A549 treated with RU486 at 1 μM for 4 hours (cell line): ENCODE results near the gene NDUFA1. TPM values are rescaled to one million over a fixed set of nuclear protein-coding genes. Genes with fewer than 3 reads are reported as not detected.

Source experiments
- total RNA-seq: library from RNA; stranded (reverse); fragments of 200-300 nt; extraction: Qiagen RNA extraction; gene quantifications from 5 replicates; pipeline ENCODE4 v1.2.3, GENCODE V29; 2022; ENCODE audit warnings: low read depth

NDUFA1 gene
- 230 to 343 TPM (median 260 TPM) in 5 replicates for total RNA-seq

GRCh38 chrX:119871599-119872395, at the start of gene NDUFA1, which contains the start of gene RNF113A:
TSS of gene NDUFA1 (plus strand) at chrX:119871832. CDS start at chrX:119871912, 80 bp downstream.
TSS of gene RNF113A (minus strand) at chrX:119871733. CDS start at chrX:119871613, 120 bp downstream.

GRCh38 chrX:119852382-119853353, 19.0 kb upstream of the NDUFA1 start, which contains the start of gene UPF3B:
TSS of gene UPF3B (minus strand) at chrX:119852963. CDS start at chrX:119852928, 35 bp downstream.

GRCh38 chrX:119895843-119896326, 24.3 kb downstream of the NDUFA1 start, which contains the start of gene AKAP14:
TSS of gene AKAP14 (plus strand) at chrX:119895893. CDS start at chrX:119903224, 7,331 bp downstream.

Other genes with a start within 250 kb of the NDUFA1 start
- 9.3 to 11.8 TPM (median 10.5 TPM) in 5 replicates for gene SEPTIN6, start 178.7 kb upstream of the NDUFA1 start, total RNA-seq
- 0.09 to 0.20 TPM (median 0.17 TPM) in 4 of 5 replicates, not detected in the other for gene SOWAHD, start 113.2 kb upstream of the NDUFA1 start, total RNA-seq
- gene RPL39, start 80.2 kb upstream of the NDUFA1 start, total RNA-seq: 3,393 to 5,238 TPM (median 3,694 TPM) in 5 replicates
- gene UPF3B, start 18.9 kb upstream of the NDUFA1 start, total RNA-seq: 16.8 to 28.9 TPM (median 21.5 TPM) in 5 replicates
- 29.7 to 36.4 TPM (median 31.6 TPM) in 5 replicates for gene RNF113A, start 99 bp upstream of the NDUFA1 start, total RNA-seq
- gene AKAP14, start 24.1 kb downstream of the NDUFA1 start, total RNA-seq: not detected in 5 replicates
- gene NKAP, start 71.9 kb downstream of the NDUFA1 start, total RNA-seq: 6.9 to 8.7 TPM (median 7.2 TPM) in 5 replicates
- not detected in 5 replicates for gene RHOXF2B, start 205.9 kb downstream of the NDUFA1 start, total RNA-seq
- not detected in 5 replicates for gene RHOXF1, start 244.1 kb downstream of the NDUFA1 start, total RNA-seq